OCI-LY3 (cell line): ENCODE data around the gene FIS1.
A peak's percentile ranks its signal among the peaks of the same experiment; 100 is the strongest.

ENCODE experiments used
- H2AFZ ChIP-seq: fragments of 200-600, 300-600 bp; shearing (Covaris generic); 2 replicates; pipeline ENCODE4 v1.6.0; 2014; ENCODE audit warnings: antibody characterized with exemption, low read depth, low read length
- H3K27ac ChIP-seq: fragments of 200-600, 300-600 bp; sonication (generic); 2 replicates; pipeline ENCODE4 v1.5.1; 2014; ENCODE audit warnings: mild to moderate bottlenecking, low read length, moderate library complexity, mixed read lengths
- H3K27me3 ChIP-seq: fragments of 200-600, 300-600 bp; sonication (generic); 2 replicates; pipeline ENCODE4 v1.6.1; 2014; ENCODE audit warnings: low read depth, low read length, mixed read lengths
- H3K36me3 ChIP-seq: fragments of 200-600, 300-600 bp; sonication (generic); replicated peaks from 2 replicates; pipeline ENCODE3; 2014; ENCODE audit warnings: low read depth, low read length, mixed read lengths
- H3K4me1 ChIP-seq: fragments of 300-600, 200-600 bp; sonication (generic); 2 replicates; pipeline ENCODE4 v1.6.1; 2014; ENCODE audit warnings: low read length, mixed read lengths
- H3K4me2 ChIP-seq: fragments of 200-600, 300-600 bp; sonication (generic); 2 replicates; pipeline ENCODE4 v1.6.1; 2014; ENCODE audit warnings: low read length, mixed read lengths
- H3K4me3 ChIP-seq: fragments of 300-600, 200-600 bp; sonication (generic); 2 replicates; pipeline ENCODE4 v1.5.1; 2014; ENCODE audit warnings: antibody characterized with exemption, mild to moderate bottlenecking, low read length, moderate library complexity
- H3K79me2 ChIP-seq: fragments of 300-600, 200-600 bp; shearing (Covaris generic); 2 replicates; pipeline ENCODE4 v1.6.1; 2014; ENCODE audit warnings: mild to moderate bottlenecking, low read length, mixed read lengths
- H3K9ac ChIP-seq: fragments of 300-600, 200-600 bp; shearing (Covaris generic); 2 replicates; pipeline ENCODE4 v1.6.0; 2014; ENCODE audit warnings: mild to moderate bottlenecking, low read length, moderate library complexity
- H3K9me3 ChIP-seq: fragments of 200-600, 300-600 bp; shearing (Covaris generic); 2 replicates; pipeline ENCODE4 v1.6.1; 2014; ENCODE audit warnings: low read length, mixed read lengths; ENCODE audit not compliant: insufficient read depth
- H4K20me1 ChIP-seq: fragments of 200-600, 300-600 bp; sonication (generic); 2 replicates; pipeline ENCODE4 v1.6.1; 2016; ENCODE audit warnings: low read length, mixed read lengths; ENCODE audit not compliant: insufficient read depth
- EZH2phosphoT487 ChIP-seq: fragments of 200-600 bp; shearing (Covaris generic); IDR thresholded peaks from 2 replicates; pipeline ENCODE4 v1.6.1; 2018; ENCODE audit warnings: antibody characterized with exemption, mixed run types, low read depth
- TF ChIP-seq, protein P1 (sequence below): fragments of 200-600, 300-600 bp; sonication (generic); IDR thresholded peaks from 2 replicates; pipeline ENCODE4 v1.5.1; 2014; ENCODE audit warnings: antibody characterized with exemption, low read length, low read depth

Gene FIS1

GRCh38 chr7:101236292-101236835 lies 8.5 kb downstream of the FIS1 start:
- Histone ChIP-seq H2AFZ (no peak overlapping the region), H3K9me3 (no peaks in the 10 kb centered on the region), H3K4me1 (no peaks in the 10 kb centered on the region), H3K4me3 (no peak overlapping the region), H3K79me2 (peaks cover 4% of the 10 kb centered on the region; the same call in 1 of the 2 replicates), H4K20me1 (no peaks in the 10 kb centered on the region), H3K4me2 (no peak overlapping the region), H3K27ac (no peak overlapping the region), H3K9ac (no peak overlapping the region), H3K27me3 (no peaks in the 10 kb centered on the region), H3K36me3 (no peaks in the 10 kb centered on the region)
- TF ChIP-seq, protein P1, sequence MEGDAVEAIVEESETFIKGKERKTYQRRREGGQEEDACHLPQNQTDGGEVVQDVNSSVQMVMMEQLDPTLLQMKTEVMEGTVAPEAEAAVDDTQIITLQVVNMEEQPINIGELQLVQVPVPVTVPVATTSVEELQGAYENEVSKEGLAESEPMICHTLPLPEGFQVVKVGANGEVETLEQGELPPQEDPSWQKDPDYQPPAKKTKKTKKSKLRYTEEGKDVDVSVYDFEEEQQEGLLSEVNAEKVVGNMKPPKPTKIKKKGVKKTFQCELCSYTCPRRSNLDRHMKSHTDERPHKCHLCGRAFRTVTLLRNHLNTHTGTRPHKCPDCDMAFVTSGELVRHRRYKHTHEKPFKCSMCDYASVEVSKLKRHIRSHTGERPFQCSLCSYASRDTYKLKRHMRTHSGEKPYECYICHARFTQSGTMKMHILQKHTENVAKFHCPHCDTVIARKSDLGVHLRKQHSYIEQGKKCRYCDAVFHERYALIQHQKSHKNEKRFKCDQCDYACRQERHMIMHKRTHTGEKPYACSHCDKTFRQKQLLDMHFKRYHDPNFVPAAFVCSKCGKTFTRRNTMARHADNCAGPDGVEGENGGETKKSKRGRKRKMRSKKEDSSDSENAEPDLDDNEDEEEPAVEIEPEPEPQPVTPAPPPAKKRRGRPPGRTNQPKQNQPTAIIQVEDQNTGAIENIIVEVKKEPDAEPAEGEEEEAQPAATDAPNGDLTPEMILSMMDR = no peak
- no peak for TF ChIP-seq EZH2phosphoT487

GRCh38 chr7:101235522-101235921 lies 9.4 kb downstream of the FIS1 start:
- H3K9ac ChIP-seq = no peak overlapping the region
- TF ChIP-seq, protein P1 = no peak
- TF ChIP-seq EZH2phosphoT487 = no peak
- H3K79me2 ChIP-seq = no peaks in the 10 kb centered on the region
- no peak overlapping the region for H3K27ac ChIP-seq
- no peaks in the 10 kb centered on the region for H3K4me1 ChIP-seq
- no peaks in the 10 kb centered on the region for H3K36me3 ChIP-seq
- no peaks in the 10 kb centered on the region for H3K27me3 ChIP-seq
- no peak overlapping the region for H3K4me3 ChIP-seq
- no peak overlapping the region for H2AFZ ChIP-seq
- no peak overlapping the region for H3K4me2 ChIP-seq
- H4K20me1 ChIP-seq = no peaks in the 10 kb centered on the region
- no peaks in the 10 kb centered on the region for H3K9me3 ChIP-seq

DNA sequence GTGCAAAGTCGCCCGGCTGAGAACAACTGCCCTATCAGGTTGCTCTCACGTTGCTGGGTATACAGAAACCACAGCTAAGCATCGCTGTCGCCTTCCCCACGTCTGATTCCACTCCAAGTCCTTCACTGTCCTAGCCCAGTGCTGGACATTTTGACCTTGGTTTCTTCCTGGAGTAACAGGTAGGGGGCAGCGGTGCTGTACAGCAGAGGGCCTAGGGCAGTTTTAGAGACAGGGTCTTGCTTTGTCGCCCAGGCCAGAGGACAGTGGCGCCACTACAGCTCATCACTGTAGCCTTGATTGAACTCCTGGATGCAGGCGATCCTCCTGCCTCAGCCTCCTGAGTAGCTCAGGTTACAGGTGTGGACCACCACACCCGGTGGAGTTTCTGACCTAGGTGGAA lies 9.8 kb downstream of the FIS1 start:
- no peak overlapping the region for H3K9ac ChIP-seq
- H3K79me2 ChIP-seq = no peaks in the 10 kb centered on the region

DNA sequence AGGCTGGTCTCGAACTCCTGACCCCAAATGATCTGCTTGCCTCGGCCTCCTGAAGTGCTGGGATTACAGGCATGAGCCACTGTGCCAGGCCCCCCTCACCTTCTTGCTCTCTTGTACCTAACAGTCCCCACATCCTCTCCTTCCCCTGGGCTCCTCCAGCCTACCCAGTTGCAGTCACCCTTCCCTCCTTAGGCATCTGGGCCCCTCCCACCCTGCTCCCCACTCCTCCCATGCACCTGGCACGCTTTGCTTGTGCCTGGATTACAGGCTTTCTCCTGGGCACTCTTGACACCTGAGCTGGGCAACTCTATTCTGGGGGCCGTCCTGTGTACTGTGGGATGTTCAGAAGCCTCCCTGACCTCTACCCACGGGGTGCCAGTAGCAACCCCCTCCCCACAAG lies 10.2 kb downstream of the FIS1 start:
- Histone ChIP-seq H3K36me3 (no peaks in the 10 kb centered on the region), H3K79me2 (no peaks in the 10 kb centered on the region), H3K9ac (no peak overlapping the region), H3K27me3 (no peaks in the 10 kb centered on the region), H3K27ac (no peak overlapping the region), H3K4me2 (no peak overlapping the region), H3K9me3 (no peaks in the 10 kb centered on the region), H3K4me3 (no peak overlapping the region), H4K20me1 (no peaks in the 10 kb centered on the region), H3K4me1 (no peaks in the 10 kb centered on the region), H2AFZ (no peak overlapping the region)
- TF ChIP-seq, protein P1 = no peak
- no peak for TF ChIP-seq EZH2phosphoT487

More for the DNA sequence above, 9.8 kb downstream of the FIS1 start:
- no peak overlapping the region for H3K27ac ChIP-seq
- no peak overlapping the region for H3K4me2 ChIP-seq
- no peak for TF ChIP-seq EZH2phosphoT487
- TF ChIP-seq, protein P1 = peak; percentile 41
- H3K27me3 ChIP-seq = no peaks in the 10 kb centered on the region
- H3K36me3 ChIP-seq = no peaks in the 10 kb centered on the region
- no peaks in the 10 kb centered on the region for H4K20me1 ChIP-seq
- no peak overlapping the region for H3K4me3 ChIP-seq
- no peak overlapping the region for H2AFZ ChIP-seq
- no peaks in the 10 kb centered on the region for H3K9me3 ChIP-seq
- no peaks in the 10 kb centered on the region for H3K4me1 ChIP-seq
